ENCODE results near the gene TUBB1.

The TUBB1 gene

DNA sequence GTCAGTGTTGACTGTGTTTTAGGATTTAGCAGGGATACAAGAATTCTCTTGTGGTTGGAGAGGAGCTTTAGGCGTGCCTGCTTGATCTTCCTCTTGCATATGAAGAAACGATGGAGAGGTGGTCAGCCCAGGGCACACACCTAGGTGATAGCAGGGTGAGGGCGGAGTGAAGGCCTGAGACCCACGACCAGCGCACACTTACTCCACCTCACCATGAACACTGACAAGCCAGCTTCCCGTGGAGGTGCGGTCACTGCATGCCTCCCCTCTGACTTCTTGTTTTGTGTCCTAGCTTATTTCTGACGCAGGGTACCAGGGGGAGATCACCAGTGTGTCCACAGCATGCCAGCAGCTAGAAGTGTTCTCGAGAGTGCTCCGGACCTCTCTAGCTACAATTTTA is 30.0 kb upstream of the TUBB1 start:
- TF ChIP-seq EZH2phosphoT487 (IDR thresholded peaks at IDR 0.05; ENCODE audit: low read length) (no peak), EZH2 (optimal IDR thresholded peaks at IDR 0.05; ENCODE audit: low read depth, low read length) (no peak)
- TF ChIP-seq, protein P1, sequence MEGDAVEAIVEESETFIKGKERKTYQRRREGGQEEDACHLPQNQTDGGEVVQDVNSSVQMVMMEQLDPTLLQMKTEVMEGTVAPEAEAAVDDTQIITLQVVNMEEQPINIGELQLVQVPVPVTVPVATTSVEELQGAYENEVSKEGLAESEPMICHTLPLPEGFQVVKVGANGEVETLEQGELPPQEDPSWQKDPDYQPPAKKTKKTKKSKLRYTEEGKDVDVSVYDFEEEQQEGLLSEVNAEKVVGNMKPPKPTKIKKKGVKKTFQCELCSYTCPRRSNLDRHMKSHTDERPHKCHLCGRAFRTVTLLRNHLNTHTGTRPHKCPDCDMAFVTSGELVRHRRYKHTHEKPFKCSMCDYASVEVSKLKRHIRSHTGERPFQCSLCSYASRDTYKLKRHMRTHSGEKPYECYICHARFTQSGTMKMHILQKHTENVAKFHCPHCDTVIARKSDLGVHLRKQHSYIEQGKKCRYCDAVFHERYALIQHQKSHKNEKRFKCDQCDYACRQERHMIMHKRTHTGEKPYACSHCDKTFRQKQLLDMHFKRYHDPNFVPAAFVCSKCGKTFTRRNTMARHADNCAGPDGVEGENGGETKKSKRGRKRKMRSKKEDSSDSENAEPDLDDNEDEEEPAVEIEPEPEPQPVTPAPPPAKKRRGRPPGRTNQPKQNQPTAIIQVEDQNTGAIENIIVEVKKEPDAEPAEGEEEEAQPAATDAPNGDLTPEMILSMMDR (IDR thresholded peaks at IDR 0.05; ENCODE audit: low read length) = no peak
- Histone ChIP-seq H3K4me1 (ENCODE audit: low read length) (peaks cover 22% of the 10 kb centered on the region), H2AFZ (ENCODE audit: low read length) (no peak overlapping the region), H3K9ac (ENCODE audit: low read length) (no peak overlapping the region), H3K27me3 (replicated peaks; ENCODE audit: insufficient read depth, low read length) (no peaks in the 10 kb centered on the region), H4K20me1 (ENCODE audit: insufficient read depth, low read length) (no peaks in the 10 kb centered on the region), H3K4me3 (ENCODE audit: low read length) (no peak overlapping the region), H3K9me3 (replicated peaks; ENCODE audit: insufficient read depth, low read length) (no peaks in the 10 kb centered on the region), H3F3A (ENCODE audit: insufficient read depth, low read length) (peaks cover 18% of the 10 kb centered on the region), H3K36me3 (replicated peaks; ENCODE audit: insufficient read depth, low read length) (peaks cover 20% of the 10 kb centered on the region), H3K9me2 (replicated peaks; ENCODE audit: insufficient read depth, low read length) (no peaks in the 10 kb centered on the region), H3K27ac (ENCODE audit: low read length) (no peak overlapping the region), H3K79me2 (ENCODE audit: low read length) (peaks cover 49% of the 10 kb centered on the region), H3K4me2 (ENCODE audit: low read depth, low read length) (no peak overlapping the region)
- DNase-seq = no peak

DNA sequence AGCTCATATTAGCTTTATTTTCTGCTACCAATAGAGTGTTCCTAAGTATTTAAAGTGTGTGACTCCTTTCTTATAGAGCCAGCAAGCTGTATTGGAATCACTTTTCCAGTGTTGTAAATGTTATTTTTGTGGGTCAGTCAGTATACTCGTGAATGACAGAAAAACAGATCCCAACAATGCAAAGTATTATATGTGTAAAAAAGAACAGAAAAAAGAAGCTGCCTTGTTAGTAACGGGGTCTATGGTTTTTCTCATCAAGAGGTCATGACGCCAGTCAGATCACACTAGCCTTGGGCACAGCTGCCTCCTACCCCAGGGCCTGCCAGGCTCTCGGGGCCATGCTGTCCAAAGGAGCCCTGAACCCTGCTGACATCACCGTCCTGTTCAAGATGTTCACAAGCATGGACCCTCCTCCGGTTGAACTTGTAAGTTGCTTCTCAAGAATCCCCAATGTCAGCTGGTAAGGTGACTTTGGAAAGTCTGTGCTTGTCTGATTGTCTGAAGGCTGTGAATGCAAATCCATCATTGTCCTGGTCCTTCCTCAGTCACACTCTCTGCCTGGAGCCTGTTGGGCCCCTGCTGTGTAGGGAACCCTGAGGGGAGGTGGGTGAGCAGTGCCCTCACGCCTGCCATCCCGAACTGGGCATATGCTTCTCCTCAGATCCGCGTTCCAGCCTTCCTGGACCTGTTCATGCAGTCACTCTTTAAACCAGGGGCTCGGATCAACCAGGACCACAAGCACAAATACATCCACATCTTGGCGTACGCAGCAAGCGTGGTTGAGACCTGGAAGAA is 28.4 kb upstream of the TUBB1 start:
- H4K20me1 ChIP-seq (ENCODE audit: insufficient read depth, low read length) = no peaks in the 10 kb centered on the region
- H3F3A ChIP-seq (ENCODE audit: insufficient read depth, low read length) = peaks cover 19% of the 10 kb centered on the region
- no peak overlapping the region for H3K4me3 ChIP-seq (ENCODE audit: low read length)
- TF ChIP-seq, protein P1 (IDR thresholded peaks at IDR 0.05; ENCODE audit: low read length) = no peak
- TF ChIP-seq EZH2phosphoT487 (IDR thresholded peaks at IDR 0.05; ENCODE audit: low read length) = no peak
- no peak for TF ChIP-seq EZH2 (optimal IDR thresholded peaks at IDR 0.05; ENCODE audit: low read depth, low read length)
- peaks cover 28% of the 10 kb centered on the region for H3K4me1 ChIP-seq (ENCODE audit: low read length)
- H3K27ac ChIP-seq (ENCODE audit: low read length) = no peak overlapping the region
- no peak overlapping the region for H2AFZ ChIP-seq (ENCODE audit: low read length)
- peaks cover 37% of the 10 kb centered on the region for H3K79me2 ChIP-seq (ENCODE audit: low read length)
- no peak for DNase-seq
- H3K9me3 ChIP-seq (replicated peaks; ENCODE audit: insufficient read depth, low read length) = no peaks in the 10 kb centered on the region
- no peaks in the 10 kb centered on the region for H3K27me3 ChIP-seq (replicated peaks; ENCODE audit: insufficient read depth, low read length)
- H3K9ac ChIP-seq (ENCODE audit: low read length) = no peak overlapping the region
- peaks cover 29% of the 10 kb centered on the region for H3K36me3 ChIP-seq (replicated peaks; ENCODE audit: insufficient read depth, low read length)
- no peak overlapping the region for H3K4me2 ChIP-seq (ENCODE audit: low read depth, low read length)
- no peaks in the 10 kb centered on the region for H3K9me2 ChIP-seq (replicated peaks; ENCODE audit: insufficient read depth, low read length)

DNA sequence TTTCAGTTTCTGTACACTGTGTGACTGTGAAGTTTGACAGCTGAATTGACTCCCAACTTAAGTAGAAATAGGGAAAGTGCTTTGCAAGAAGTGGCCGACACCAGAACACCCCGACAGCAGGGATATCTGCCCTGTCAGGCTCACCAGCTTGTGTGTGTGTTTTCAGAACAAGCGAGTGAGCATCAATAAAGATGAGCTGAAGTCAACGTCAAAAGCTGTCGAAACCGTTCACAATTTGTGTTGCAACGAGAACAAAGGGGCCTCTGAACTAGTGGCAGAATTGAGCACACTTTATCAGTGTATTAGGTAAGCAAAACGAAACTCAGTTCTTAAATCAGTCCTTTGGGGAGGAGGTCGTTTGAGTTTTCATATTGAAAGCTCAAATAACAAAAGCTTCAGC is 27.5 kb upstream of the TUBB1 start:
- no peak overlapping the region for H3K4me2 ChIP-seq (ENCODE audit: low read depth, low read length)
- H3K4me3 ChIP-seq (ENCODE audit: low read length) = no peak overlapping the region
- no peak for DNase-seq
- no peaks in the 10 kb centered on the region for H4K20me1 ChIP-seq (ENCODE audit: insufficient read depth, low read length)
- no peaks in the 10 kb centered on the region for H3K27me3 ChIP-seq (replicated peaks; ENCODE audit: insufficient read depth, low read length)
- no peaks in the 10 kb centered on the region for H3K9me3 ChIP-seq (replicated peaks; ENCODE audit: insufficient read depth, low read length)
- H3K9ac ChIP-seq (ENCODE audit: low read length) = no peak overlapping the region
- H3K4me1 ChIP-seq (ENCODE audit: low read length) = peaks cover 28% of the 10 kb centered on the region
- H2AFZ ChIP-seq (ENCODE audit: low read length) = no peak overlapping the region
- H3F3A ChIP-seq (ENCODE audit: insufficient read depth, low read length) = peaks cover 19% of the 10 kb centered on the region
- H3K9me2 ChIP-seq (replicated peaks; ENCODE audit: insufficient read depth, low read length) = no peaks in the 10 kb centered on the region
- TF ChIP-seq, protein P1 (IDR thresholded peaks at IDR 0.05; ENCODE audit: low read length) = no peak
- TF ChIP-seq EZH2 (optimal IDR thresholded peaks at IDR 0.05; ENCODE audit: low read depth, low read length) (no peak), EZH2phosphoT487 (IDR thresholded peaks at IDR 0.05; ENCODE audit: low read length) (no peak)
- peaks cover 28% of the 10 kb centered on the region for H3K79me2 ChIP-seq (ENCODE audit: low read length)
- H3K36me3 ChIP-seq (replicated peaks; ENCODE audit: insufficient read depth, low read length) = peaks cover 29% of the 10 kb centered on the region
- H3K27ac ChIP-seq (ENCODE audit: low read length) = no peak overlapping the region
